Stimulated activated CD8-positive, alpha-beta memory T cell treated with anti-CD3 and anti-CD28 coated beads, Interleukin-12 subunit alpha, Interleukin-12 subunit beta, amount 100 ng/mL, for 24 hours (primary cell): ENCODE results near the gene KDM3A.
A peak's percentile ranks its signal among the peaks of the same experiment; 100 is the strongest.

Source experiments
- DNase-seq: peaks from one replicate; pipeline ENCODE4 v3.0.0-alpha.2; 2020; ENCODE audit errors: extremely low read depth

KDM3A gene

GRCh38 chr2:86440631-86441391 lies at the start of gene KDM3A:
KDM3A (plus strand) TSS chr2:86441371; CDS start chr2:86442048, 677 bp downstream.
- peak; percentile 99 for DNase-seq

GRCh38 chr2:86392873-86393518 lies 48.2 kb upstream of the KDM3A start:
- DNase-seq = no peak

GRCh38 chr2:86393521-86394491 lies 47.4 kb upstream of the KDM3A start:
- no peak for DNase-seq

- no peak for DNase-seq
Measured at GRCh38 chr2:86396291-86396785, 44.8 kb upstream of the KDM3A start.

GRCh38 chr2:86397986-86398385 lies 43.2 kb upstream of the KDM3A start:
- DNase-seq = no peak

- no peak for DNase-seq
Measured at GRCh38 chr2:86398500-86399474, 42.4 kb upstream of the KDM3A start.

GRCh38 chr2:86400321-86400720 lies 40.9 kb upstream of the KDM3A start:
- no peak for DNase-seq

- no peak for DNase-seq
Measured at GRCh38 chr2:86410581-86410980, 30.6 kb upstream of the KDM3A start.

- no peak for DNase-seq
Measured at GRCh38 chr2:86411396-86411795, 29.8 kb upstream of the KDM3A start.

GRCh38 chr2:86412007-86412406 lies 29.2 kb upstream of the KDM3A start:
- DNase-seq = no peak

GRCh38 chr2:86413296-86414094 lies 27.7 kb upstream of the KDM3A start:
- DNase-seq = no peak

- DNase-seq = no peak
Measured at GRCh38 chr2:86414996-86415395, 26.2 kb upstream of the KDM3A start.

- no peak for DNase-seq
Measured at GRCh38 chr2:86416146-86416545, 25.0 kb upstream of the KDM3A start.

GRCh38 chr2:86417961-86418360 lies 23.2 kb upstream of the KDM3A start:
- no peak for DNase-seq

- DNase-seq = no peak
Measured at GRCh38 chr2:86420913-86421312, 20.3 kb upstream of the KDM3A start.

- DNase-seq = no peak
Measured at GRCh38 chr2:86426271-86426670, 14.9 kb upstream of the KDM3A start.

GRCh38 chr2:86429335-86429734 lies 11.8 kb upstream of the KDM3A start:
- no peak for DNase-seq

GRCh38 chr2:86430368-86430767 lies 10.8 kb upstream of the KDM3A start:
- no peak for DNase-seq

GRCh38 chr2:86433137-86433536 lies 8.0 kb upstream of the KDM3A start:
- no peak for DNase-seq

- no peak for DNase-seq
Measured at GRCh38 chr2:86434290-86434689, 6.9 kb upstream of the KDM3A start.
